ENCODE results near the gene EGLN1. TPM values are rescaled to one million over a fixed set of nuclear protein-coding genes. Genes with fewer than 3 reads are reported as not detected.
A peak's percentile ranks its signal among the peaks of the same experiment; 100 is the strongest.

The EGLN1 gene
- total and polyA plus RNA-seq, 2 of the 8 experiments (the other 6 are each of a cell fraction or from before 2014, with no cell fraction given) = 4.0 to 6.4 TPM

DNA sequence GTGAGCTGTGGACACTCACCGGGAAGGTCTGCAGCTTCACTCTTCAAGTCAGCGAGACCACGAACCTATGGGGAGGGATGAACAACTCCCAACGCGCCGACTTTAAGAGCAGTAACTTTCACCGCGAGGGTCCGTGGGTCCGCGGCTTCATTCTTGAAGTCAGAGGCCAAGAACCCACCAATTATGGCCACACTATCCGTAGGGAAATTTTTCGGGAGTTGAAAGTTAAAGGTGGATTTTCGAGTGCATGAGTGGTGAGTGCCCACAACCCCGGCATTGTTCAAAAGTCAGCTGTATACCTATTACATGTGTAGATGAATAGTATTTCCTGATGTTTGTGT is 104.1 kb downstream of the EGLN1 start:
- no peak overlapping the region for H3K56ac ChIP-seq (replicated peaks; ENCODE audit: insufficient read length, low read depth, low read length)
- H2BK120ac ChIP-seq (replicated peaks; ENCODE audit: low read depth, low read length) = no peak overlapping the region
- H2BK15ac ChIP-seq (ENCODE audit: low read length) = no peak overlapping the region
- no peak overlapping the region for H3K18ac ChIP-seq (ENCODE audit: extremely low read depth, low read length)
- no peak overlapping the region for H2AFZ ChIP-seq (ENCODE audit: low read length)
- H3K27me3 ChIP-seq (replicated peaks in 1 of 4; ENCODE audit: control insufficient read depth in 3 of 4, extremely low read depth in 1 of 4, insufficient read depth in 3 of 4, low read length in 3 of 4) = no peaks in the 10 kb centered on the region
- H3K79me1 ChIP-seq (ENCODE audit: low read depth, low read length) = no peaks in the 10 kb centered on the region
- no peak overlapping the region for H3K9ac ChIP-seq (replicated peaks in 1 of 4; ENCODE audit: extremely low read depth in 1 of 4, low read depth in 3 of 4, low read length in 3 of 4)
- H2BK5ac ChIP-seq (ENCODE audit: low read depth, low read length) = no peak overlapping the region
- no peak overlapping the region for H4K91ac ChIP-seq (replicated peaks; ENCODE audit: insufficient read length, low read length)
- H3K36me3 ChIP-seq (ENCODE audit: control insufficient read depth in 2 of 4, insufficient read depth in 4 of 4, low read length in 3 of 4) = no peaks in the 10 kb centered on the region
- no peak overlapping the region for H4K5ac ChIP-seq (ENCODE audit: insufficient read length, low read depth, low read length)
- peaks cover 0 to 4% of the 10 kb centered on the region in 2 experiments; a peak in 1 of 4 replicates for H3K9me3 ChIP-seq (ENCODE audit: insufficient read depth in 2 of 2, low read depth in 1 of 2, low read length in 1 of 2)
- no peak overlapping the region for H3K23ac ChIP-seq (ENCODE audit: insufficient read length)
- H2BK12ac ChIP-seq (ENCODE audit: low read depth, low read length) = no peak overlapping the region
- no peak overlapping the region for H3K4me3 ChIP-seq (ENCODE audit: extremely low read depth in 1 of 4, insufficient read depth in 2 of 4, low read depth in 3 of 4, low read length in 4 of 4)
- no peaks in the 10 kb centered on the region for H3K4me1 ChIP-seq (replicated peaks in 1 of 4; ENCODE audit: control insufficient read depth in 3 of 4, insufficient read depth in 4 of 4, low read length in 3 of 4)
- no peak overlapping the region for H3K4me2 ChIP-seq (ENCODE audit: insufficient read depth in 1 of 2, low read depth in 2 of 2, low read length in 2 of 2)
- FAIRE-seq (no peak), DNase-seq (ENCODE audit: low read depth in 1 of 2, low spot score in 2 of 2) (no peak)
- no peaks in the 10 kb centered on the region for H3K23me2 ChIP-seq (ENCODE audit: low read depth, low read length)
- no peak overlapping the region for H3K14ac ChIP-seq (ENCODE audit: insufficient read length)
- no peaks in the 10 kb centered on the region for H4K20me1 ChIP-seq (replicated peaks in 1 of 2; ENCODE audit: control insufficient read depth in 1 of 2, insufficient read depth in 2 of 2, low read length in 2 of 2)
- POLR2A ChIA-PET (ENCODE audit: partially characterized antibody) = interaction anchor here (0.9 to 2.3 kb wide), 2 partner anchors 9 to 18 kb away, joined by 3 to 7 read pairs; no protein-coding TSS in a partner anchor
- no peaks in the 10 kb centered on the region for H3K79me2 ChIP-seq (ENCODE audit: control insufficient read depth in 1 of 2, insufficient read depth in 2 of 2, low read length in 2 of 2)
- no peak overlapping the region for H3K4ac ChIP-seq (replicated peaks; ENCODE audit: insufficient read length, low read depth, low read length)
- no peak overlapping the region for H2BK20ac ChIP-seq (ENCODE audit: low read length)
- WGBS, 2 experiments (ENCODE audit: extremely low coverage in 1 of 2, insufficient coverage in 1 of 2, insufficient read length in 1 of 2, insufficient replicate concordance in 2 of 2, low coverage in 1 of 2, low lambda C conversion rate in 2 of 2, missing lambda C conversion rate in 1 of 2) = 89% methylated on average over 15 of the region's 15 CpGs; no CpG with 5 or more reads in 1 of the 2 experiments
- H4K8ac ChIP-seq (ENCODE audit: extremely low read depth, insufficient read depth, low read length) = peak overlapping the region; percentile 28; the same call in 1 of the 2 replicates
- H2AK5ac ChIP-seq (ENCODE audit: low read depth, low read length) = no peak overlapping the region
- CTCF ChIA-PET (ENCODE audit: partially characterized antibody) = interaction anchor here (1.0 to 6.7 kb wide), 5 partner anchors 11 to 421 kb away, joined by 3 to 23 read pairs (median 4); no protein-coding TSS in a partner anchor
- TF ChIP-seq SIX5 (IDR thresholded peaks at IDR 0.05; ENCODE audit: low read depth, low read length) = no peak
- TF ChIP-seq POLR2A (IDR thresholded peaks at IDR 0.05; ENCODE audit: control extremely low read depth in 1 of 2, low read depth in 2 of 2, low read length in 2 of 2) = no peak
- no peak for TF ChIP-seq RNF2 (IDR thresholded peaks at IDR 0.05; ENCODE audit: borderline replicate concordance, low read depth, low read length, missing control alignments, poor library complexity, severe bottlenecking)
- TF ChIP-seq ATF2 (IDR thresholded peaks at IDR 0.05; ENCODE audit: low read length) = no peak
- TF ChIP-seq, protein P1, sequence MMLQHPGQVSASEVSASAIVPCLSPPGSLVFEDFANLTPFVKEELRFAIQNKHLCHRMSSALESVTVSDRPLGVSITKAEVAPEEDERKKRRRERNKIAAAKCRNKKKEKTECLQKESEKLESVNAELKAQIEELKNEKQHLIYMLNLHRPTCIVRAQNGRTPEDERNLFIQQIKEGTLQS (IDR thresholded peaks at IDR 0.05; ENCODE audit: insufficient read depth, low read depth, low read length) = no peak
- TF ChIP-seq EZH2 (IDR thresholded peaks at IDR 0.05; ENCODE audit: low read depth, low read length, severe bottlenecking) = no peak
- TF ChIP-seq CBX8 (IDR thresholded peaks at IDR 0.05; ENCODE audit: borderline replicate concordance, low read depth, low read length) = no peak
- TF ChIP-seq NRF1 (IDR thresholded peaks at IDR 0.05; ENCODE audit: low read depth, low read length) = no peak
- TF ChIP-seq KDM5A (IDR thresholded peaks at IDR 0.05; ENCODE audit: low read length) = no peak
- TF ChIP-seq TEAD4 (IDR thresholded peaks at IDR 0.05; ENCODE audit: low read depth, low read length) = no peak
- TF ChIP-seq GABPA (IDR thresholded peaks at IDR 0.05; ENCODE audit: borderline replicate concordance, insufficient read depth, low read length) = no peak
- no peak overlapping the region for H3K27ac ChIP-seq (ENCODE audit: low read depth, low read length)

All from H1 (cell line).